HFFc6 (cell line): ENCODE measurements around the gene CEACAM18. TPM values are rescaled to one million over a fixed set of nuclear protein-coding genes. Genes with fewer than 3 reads are reported as not detected.
"Not testable (repeated sequence)": the region's sequence is repeated elsewhere in the genome, so short reads cannot be mapped to it uniquely, and the experiment has no call there.

Source experiments
- DNase-seq: peaks from one replicate; pipeline ENCODE4 v3.0.0-alpha.2; 2018
- H3K27ac Mint-ChIP-seq: 2 replicates; pipeline ENCODE4 v1.8.0; 2020; ENCODE audit warnings: mild to moderate bottlenecking, mixed read lengths
- H3K27me3 Mint-ChIP-seq: 2 replicates; pipeline ENCODE4 v1.8.0; 2021; ENCODE audit warnings: mild to moderate bottlenecking, moderate library complexity, mixed read lengths; ENCODE audit not compliant: insufficient read depth
- H3K36me3 Mint-ChIP-seq: 2 replicates; pipeline ENCODE4 v1.8.0; 2021; ENCODE audit warnings: low read depth, mixed read lengths
- H3K4me1 Mint-ChIP-seq: 2 replicates; pipeline ENCODE4 v1.8.0; 2020; ENCODE audit warnings: low read depth, mixed read lengths
- H3K4me3 Mint-ChIP-seq: 2 replicates; pipeline ENCODE4 v1.8.0; 2020; ENCODE audit warnings: mild to moderate bottlenecking, moderate library complexity, mixed read lengths
- H3K9me3 Mint-ChIP-seq: 2 replicates; pipeline ENCODE4 v1.8.0; 2020; ENCODE audit warnings: mild to moderate bottlenecking, mixed read lengths
- total RNA-seq, 6 experiments: library from RNA; stranded (reverse); fragmentation: NEBNext Ultra II Directional; extraction: Animal tissue kit (Norgen Biotek cat#: 25700); gene quantifications; 2 replicates in 1 of 6; 3 replicates in 5 of 6; pipeline ENCODE4 v1.2.3, GENCODE V29; 2021
- TF ChIP-seq, protein P1 (sequence below): fragments of 200-600 bp; sonication (generic); IDR thresholded peaks from 2 replicates; pipeline ENCODE4 v1.5.0; 2021; ENCODE audit warnings: antibody characterized with exemption, mild to moderate bottlenecking

The CEACAM18 gene
- total RNA-seq, 6 experiments from 2014 or later: not detected

GRCh38 chr19:51489113-51489512 lies 10.8 kb downstream of the CEACAM18 start:
- Mint-ChIP-seq H3K36me3 (no peaks in the 10 kb centered on the region), H3K27ac (no peak overlapping the region), H3K27me3 (no peaks in the 10 kb centered on the region; the same call in none of the 2 replicates), H3K4me3 (no peak overlapping the region), H3K4me1 (no peaks in the 10 kb centered on the region), H3K9me3 (peaks cover 33% of the 10 kb centered on the region)
- TF ChIP-seq, protein P1, sequence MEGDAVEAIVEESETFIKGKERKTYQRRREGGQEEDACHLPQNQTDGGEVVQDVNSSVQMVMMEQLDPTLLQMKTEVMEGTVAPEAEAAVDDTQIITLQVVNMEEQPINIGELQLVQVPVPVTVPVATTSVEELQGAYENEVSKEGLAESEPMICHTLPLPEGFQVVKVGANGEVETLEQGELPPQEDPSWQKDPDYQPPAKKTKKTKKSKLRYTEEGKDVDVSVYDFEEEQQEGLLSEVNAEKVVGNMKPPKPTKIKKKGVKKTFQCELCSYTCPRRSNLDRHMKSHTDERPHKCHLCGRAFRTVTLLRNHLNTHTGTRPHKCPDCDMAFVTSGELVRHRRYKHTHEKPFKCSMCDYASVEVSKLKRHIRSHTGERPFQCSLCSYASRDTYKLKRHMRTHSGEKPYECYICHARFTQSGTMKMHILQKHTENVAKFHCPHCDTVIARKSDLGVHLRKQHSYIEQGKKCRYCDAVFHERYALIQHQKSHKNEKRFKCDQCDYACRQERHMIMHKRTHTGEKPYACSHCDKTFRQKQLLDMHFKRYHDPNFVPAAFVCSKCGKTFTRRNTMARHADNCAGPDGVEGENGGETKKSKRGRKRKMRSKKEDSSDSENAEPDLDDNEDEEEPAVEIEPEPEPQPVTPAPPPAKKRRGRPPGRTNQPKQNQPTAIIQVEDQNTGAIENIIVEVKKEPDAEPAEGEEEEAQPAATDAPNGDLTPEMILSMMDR: no peak
- DNase-seq: no peak

GRCh38 chr19:51490676-51491075 lies 12.3 kb downstream of the CEACAM18 start:
- Mint-ChIP-seq H3K4me1 (no peaks in the 10 kb centered on the region), H3K27me3 (no peaks in the 10 kb centered on the region; the same call in 1 of the 2 replicates), H3K27ac (no peak overlapping the region), H3K36me3 (peaks cover 5% of the 10 kb centered on the region; the same call in 1 of the 2 replicates), H3K4me3 (no peak overlapping the region), H3K9me3 (peaks cover 33% of the 10 kb centered on the region)
- TF ChIP-seq, protein P1: no peak
- no peak for DNase-seq

- H3K36me3 Mint-ChIP-seq: peaks cover 5% of the 10 kb centered on the region; the same call in 1 of the 2 replicates
Observed at GRCh38 chr19:51491586-51491985, 13.2 kb downstream of the CEACAM18 start.

GRCh38 chr19:51493776-51494175 lies 15.4 kb downstream of the CEACAM18 start:
- TF ChIP-seq, protein P1: no peak
- H3K36me3 Mint-ChIP-seq: peaks cover 5% of the 10 kb centered on the region; the same call in 1 of the 2 replicates
- peaks cover 41% of the 10 kb centered on the region for H3K9me3 Mint-ChIP-seq
- H3K4me3 Mint-ChIP-seq: no peak overlapping the region
- H3K27me3 Mint-ChIP-seq: no peaks in the 10 kb centered on the region; the same call in 1 of the 2 replicates
- no peak overlapping the region for H3K27ac Mint-ChIP-seq
- no peaks in the 10 kb centered on the region for H3K4me1 Mint-ChIP-seq
- no peak for DNase-seq

More at GRCh38 chr19:51491586-51491985, 13.2 kb downstream of the CEACAM18 start:
- H3K27me3 Mint-ChIP-seq: no peaks in the 10 kb centered on the region; the same call in 1 of the 2 replicates
- no peak for DNase-seq
- no peak overlapping the region for H3K4me3 Mint-ChIP-seq
- TF ChIP-seq, protein P1: no peak
- peaks cover 39% of the 10 kb centered on the region for H3K9me3 Mint-ChIP-seq
- H3K27ac Mint-ChIP-seq: no peak overlapping the region
- no peaks in the 10 kb centered on the region for H3K4me1 Mint-ChIP-seq

DNA sequence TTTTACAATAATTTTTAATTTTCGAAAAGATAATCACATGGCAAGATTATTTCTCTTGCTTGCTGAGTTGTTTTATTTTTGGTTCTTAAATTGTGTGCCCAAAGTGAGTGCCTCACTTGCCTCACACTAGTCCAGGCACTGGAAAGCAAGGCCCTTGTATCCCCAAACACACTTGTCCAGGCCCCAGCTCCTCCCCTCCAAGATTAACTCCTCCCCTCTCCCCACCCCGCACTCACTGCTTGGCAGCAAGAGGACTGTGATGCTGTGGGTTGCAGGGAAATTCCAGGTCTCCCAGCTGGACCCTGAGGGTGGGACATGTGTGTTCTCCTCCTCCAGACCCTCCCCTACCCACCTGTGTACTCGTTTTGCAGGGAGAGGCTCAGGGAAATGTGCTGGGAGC lies 19.3 kb downstream of the CEACAM18 start:
- no peak for DNase-seq
- peaks cover 5% of the 10 kb centered on the region; the same call in 1 of the 2 replicates for H3K36me3 Mint-ChIP-seq
- peaks cover 47% of the 10 kb centered on the region for H3K9me3 Mint-ChIP-seq
- H3K27me3 Mint-ChIP-seq: peaks cover 1% of the 10 kb centered on the region; the same call in 1 of the 2 replicates
- H3K4me1 Mint-ChIP-seq: no peaks in the 10 kb centered on the region
- no peak overlapping the region for H3K27ac Mint-ChIP-seq
- H3K4me3 Mint-ChIP-seq: no peak overlapping the region
- TF ChIP-seq, protein P1: no peak

GRCh38 chr19:51500931-51501330 lies 22.6 kb downstream of the CEACAM18 start:
- peaks cover 28% of the 10 kb centered on the region for H3K9me3 Mint-ChIP-seq
- not testable (repeated sequence) for H3K27me3 Mint-ChIP-seq, H3K27ac Mint-ChIP-seq, DNase-seq, H3K4me3 Mint-ChIP-seq, H3K36me3 Mint-ChIP-seq, H3K4me1 Mint-ChIP-seq
